Tracheal epithelial cell (primary cell): ENCODE results near the gene KLHL30. TPM values are rescaled to one million over a fixed set of nuclear protein-coding genes. Genes with fewer than 3 reads are reported as not detected.

Source experiments
- total RNA-seq: library from RNA; depleted of rRNA; stranded (reverse); fragments of >200 nt; gene quantifications from 2 replicates; pipeline ENCODE4 v1.2.1, GENCODE V29; 2014

KLHL30 gene, protein sequence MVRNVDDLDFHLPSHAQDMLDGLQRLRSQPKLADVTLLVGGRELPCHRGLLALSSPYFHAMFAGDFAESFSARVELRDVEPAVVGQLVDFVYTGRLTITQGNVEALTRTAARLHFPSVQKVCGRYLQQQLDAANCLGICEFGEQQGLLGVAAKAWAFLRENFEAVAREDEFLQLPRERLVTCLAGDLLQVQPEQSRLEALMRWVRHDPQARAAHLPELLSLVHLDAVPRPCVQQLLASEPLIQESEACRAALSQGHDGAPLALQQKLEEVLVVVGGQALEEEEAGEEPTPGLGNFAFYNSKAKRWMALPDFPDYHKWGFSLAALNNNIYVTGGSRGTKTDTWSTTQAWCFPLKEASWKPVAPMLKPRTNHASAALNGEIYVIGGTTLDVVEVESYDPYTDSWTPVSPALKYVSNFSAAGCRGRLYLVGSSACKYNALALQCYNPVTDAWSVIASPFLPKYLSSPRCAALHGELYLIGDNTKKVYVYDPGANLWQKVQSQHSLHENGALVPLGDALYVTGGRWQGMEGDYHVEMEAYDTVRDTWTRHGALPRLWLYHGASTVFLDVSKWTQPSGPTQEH
- total RNA-seq: 0.72 and 0.85 TPM in 2 replicates

GRCh38 chr2:238138331-238139195 is at the start of gene KLHL30:
KLHL30 (plus strand) TSS chr2:238138668; CDS start chr2:238140755, 2,087 bp downstream.

DNA sequence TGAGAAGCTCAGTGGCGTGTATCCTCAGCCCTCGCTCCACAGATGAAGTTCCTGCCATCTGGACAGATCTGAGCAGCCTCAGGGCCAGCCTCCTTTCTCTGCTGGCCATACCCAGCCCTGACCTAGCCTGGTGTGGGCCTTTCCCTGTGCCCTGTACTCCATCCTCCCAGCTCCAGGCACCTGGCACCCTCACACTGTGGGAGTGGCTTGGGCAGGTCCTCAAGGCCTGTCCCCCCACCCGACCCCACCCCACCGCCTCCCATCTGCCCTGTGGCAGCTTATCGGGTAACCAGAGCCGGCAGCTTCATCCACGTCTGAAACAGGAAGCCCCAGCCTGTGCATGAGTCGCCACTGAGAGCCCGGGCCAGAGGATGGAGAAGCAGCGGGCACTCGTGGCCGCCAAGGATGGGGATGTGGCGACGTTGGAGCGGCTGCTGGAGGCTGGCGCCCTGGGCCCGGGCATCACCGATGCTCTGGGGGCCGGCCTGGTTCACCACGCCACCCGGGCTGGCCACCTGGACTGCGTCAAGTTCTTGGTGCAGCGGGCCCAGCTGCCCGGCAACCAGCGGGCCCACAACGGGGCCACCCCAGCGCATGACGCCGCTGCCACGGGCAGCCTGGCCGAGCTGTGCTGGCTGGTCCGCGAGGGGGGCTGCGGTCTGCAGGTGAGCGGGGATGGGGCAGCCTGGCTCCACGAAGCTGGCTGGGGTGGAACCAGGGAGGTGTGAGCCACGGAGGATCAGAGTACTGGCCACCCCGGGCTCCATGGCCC is 38.2 kb upstream of the KLHL30 start, which contains the start of gene ESPNL:
ESPNL (plus strand) TSS at position 292 of the 772 bp plus-strand sequence; CDS start at position 372, 80 bp downstream.

GRCh38 chr2:238158509-238159070 is 20.1 kb downstream of the KLHL30 start, which contains the start of gene ERFE:
ERFE (plus strand) TSS chr2:238158970; CDS start chr2:238159008, 38 bp downstream.

Other genes starting within 250 kb of the KLHL30 start
- gene UBE2F, start 171.7 kb upstream of the KLHL30 start, total RNA-seq: 70.3 and 79.8 TPM in 2 replicates
- gene SCLY, start 77.7 kb upstream of the KLHL30 start, total RNA-seq: 11.3 and 19.4 TPM in 2 replicates
- 0.48 TPM in 1 of 2 replicates, not detected in the other for gene ESPNL, start 38.3 kb upstream of the KLHL30 start, total RNA-seq
- gene ERFE, start 20.3 kb downstream of the KLHL30 start, total RNA-seq: 2.3 and 6.7 TPM in 2 replicates
- gene ILKAP, start 65.0 kb downstream of the KLHL30 start, total RNA-seq: 14.3 and 21.0 TPM in 2 replicates
- gene HES6, start 101.4 kb downstream of the KLHL30 start, total RNA-seq: 8.9 and 26.6 TPM in 2 replicates
- gene PER2, start 149.9 kb downstream of the KLHL30 start, total RNA-seq: 1.7 and 9.6 TPM in 2 replicates
- gene TRAF3IP1, start 181.8 kb downstream of the KLHL30 start, total RNA-seq: 4.6 and 6.4 TPM in 2 replicates